ENCODE results near the gene ABHD2.

DNA sequence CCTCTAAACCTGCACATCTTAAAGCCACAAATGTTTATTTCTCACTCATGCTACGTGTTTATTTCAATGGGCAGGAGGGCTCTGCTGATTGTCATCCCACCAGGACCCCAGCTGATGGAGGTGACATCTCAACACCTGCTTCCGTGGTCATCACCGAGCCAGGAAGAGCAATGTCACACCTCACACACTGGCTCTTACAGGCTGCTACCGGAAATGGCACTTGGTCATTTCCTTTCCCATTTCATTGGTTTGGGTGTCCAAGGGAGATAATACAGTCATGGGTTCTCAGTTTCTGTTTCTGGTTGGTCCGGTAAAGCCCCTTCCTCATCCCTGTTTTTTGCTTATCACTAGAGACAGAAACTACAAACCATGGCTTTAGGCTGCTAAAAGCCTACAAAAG, 41.9 kb downstream of the ABHD2 start:
- no peak for TF ChIP-seq POLR2A (IDR thresholded peaks at IDR 0.05; ENCODE audit: extremely low read depth, insufficient read length)
- TF ChIP-seq, protein P1, sequence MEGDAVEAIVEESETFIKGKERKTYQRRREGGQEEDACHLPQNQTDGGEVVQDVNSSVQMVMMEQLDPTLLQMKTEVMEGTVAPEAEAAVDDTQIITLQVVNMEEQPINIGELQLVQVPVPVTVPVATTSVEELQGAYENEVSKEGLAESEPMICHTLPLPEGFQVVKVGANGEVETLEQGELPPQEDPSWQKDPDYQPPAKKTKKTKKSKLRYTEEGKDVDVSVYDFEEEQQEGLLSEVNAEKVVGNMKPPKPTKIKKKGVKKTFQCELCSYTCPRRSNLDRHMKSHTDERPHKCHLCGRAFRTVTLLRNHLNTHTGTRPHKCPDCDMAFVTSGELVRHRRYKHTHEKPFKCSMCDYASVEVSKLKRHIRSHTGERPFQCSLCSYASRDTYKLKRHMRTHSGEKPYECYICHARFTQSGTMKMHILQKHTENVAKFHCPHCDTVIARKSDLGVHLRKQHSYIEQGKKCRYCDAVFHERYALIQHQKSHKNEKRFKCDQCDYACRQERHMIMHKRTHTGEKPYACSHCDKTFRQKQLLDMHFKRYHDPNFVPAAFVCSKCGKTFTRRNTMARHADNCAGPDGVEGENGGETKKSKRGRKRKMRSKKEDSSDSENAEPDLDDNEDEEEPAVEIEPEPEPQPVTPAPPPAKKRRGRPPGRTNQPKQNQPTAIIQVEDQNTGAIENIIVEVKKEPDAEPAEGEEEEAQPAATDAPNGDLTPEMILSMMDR (IDR thresholded peaks at IDR 0.05; ENCODE audit: low read depth, low read length), result no peak
- TF ChIP-seq, protein P2, sequence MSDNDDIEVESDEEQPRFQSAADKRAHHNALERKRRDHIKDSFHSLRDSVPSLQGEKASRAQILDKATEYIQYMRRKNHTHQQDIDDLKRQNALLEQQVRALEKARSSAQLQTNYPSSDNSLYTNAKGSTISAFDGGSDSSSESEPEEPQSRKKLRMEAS (IDR thresholded peaks at IDR 0.05; ENCODE audit: low read depth, low read length), result no peak
